CD1c-positive myeloid dendritic cell (primary cell): ENCODE measurements around the gene WIPF1.

Source experiments
- DNase-seq: peaks from one replicate; pipeline ENCODE4 v3.0.0-alpha.2; 2016; ENCODE audit errors: extremely low spot score

Gene WIPF1

DNA sequence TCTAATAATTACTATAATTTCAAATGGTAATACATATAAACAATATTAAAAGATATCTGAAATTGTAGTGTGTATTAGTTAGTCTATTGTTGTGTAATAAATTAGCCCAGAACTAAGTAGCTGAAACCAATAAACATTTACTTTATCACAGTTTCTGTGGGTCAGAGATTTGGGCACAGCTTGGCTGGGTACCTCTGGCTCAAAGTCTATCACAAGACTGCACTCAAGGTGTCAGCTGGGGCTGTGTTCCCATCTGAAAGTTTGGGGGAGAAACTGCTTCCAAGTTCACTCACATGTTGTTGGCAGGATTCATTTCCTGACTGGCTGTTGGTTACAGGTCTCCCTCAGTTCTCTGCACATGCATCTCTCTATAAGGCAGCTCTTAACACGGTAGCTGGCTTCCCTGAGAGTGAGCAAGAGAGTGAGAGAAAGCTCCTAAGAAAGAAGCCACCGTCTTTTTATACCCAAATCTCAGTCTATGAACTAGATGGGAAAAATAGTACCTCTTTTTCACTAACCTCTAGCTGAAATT is 25.6 kb upstream of the WIPF1 start:
- no peak for DNase-seq

DNA sequence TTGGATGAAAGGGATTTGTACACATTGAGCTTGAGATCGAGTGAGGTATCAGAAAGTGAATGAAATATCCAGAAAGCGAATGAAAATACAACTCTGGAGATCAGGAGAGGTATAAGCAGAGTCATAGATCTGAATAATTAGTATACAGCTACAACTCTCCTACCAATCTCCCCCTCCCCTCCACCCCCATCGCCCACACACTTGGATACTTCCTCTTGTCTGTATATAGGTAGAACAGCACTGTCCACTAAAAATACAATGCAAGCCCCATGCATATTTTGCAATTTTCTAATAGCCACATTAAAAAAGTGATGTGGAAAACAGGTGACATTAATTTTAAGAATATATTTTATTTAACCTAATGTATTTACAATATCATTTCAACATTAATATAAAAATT is 23.7 kb upstream of the WIPF1 start:
- peak; percentile 67 for DNase-seq

DNA sequence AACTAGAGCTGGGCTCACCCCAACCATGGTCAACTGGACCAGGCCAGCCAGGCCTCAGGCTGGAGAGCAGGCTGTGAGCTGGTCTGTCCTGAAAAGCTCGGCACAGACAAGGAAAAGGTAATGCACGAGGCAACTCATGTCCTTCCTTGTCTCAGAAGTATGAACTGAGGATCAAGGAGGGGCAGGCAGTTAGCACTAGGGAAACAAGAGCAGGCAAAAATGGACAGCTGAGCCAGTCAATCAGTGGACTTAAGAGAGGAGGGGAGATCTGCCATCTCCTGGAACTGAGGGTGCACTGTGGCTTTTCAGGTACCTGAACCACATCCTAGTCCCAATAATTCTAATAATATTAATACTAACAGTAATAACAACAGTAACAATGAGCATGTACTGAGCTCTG is 20.6 kb upstream of the WIPF1 start:
- DNase-seq = no peak

DNA sequence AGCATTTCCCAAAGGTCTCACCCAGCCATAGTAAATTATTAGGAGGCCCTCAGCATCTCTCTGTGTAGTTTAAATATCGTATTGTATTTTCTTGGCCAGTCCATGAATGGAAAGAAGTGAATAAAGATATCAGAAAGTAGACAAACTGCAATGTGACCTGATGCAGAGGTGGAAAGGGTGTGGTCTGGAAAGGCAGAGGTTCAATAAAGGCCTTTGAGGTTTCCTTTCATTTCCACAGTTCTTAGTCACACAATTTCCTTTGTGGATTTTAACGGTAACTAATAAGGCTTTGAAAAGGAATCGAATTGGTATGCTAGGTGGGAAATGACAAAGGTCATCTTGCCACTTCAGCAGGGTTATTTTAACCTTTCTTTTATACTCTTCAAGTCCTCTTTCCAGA is 20.1 kb upstream of the WIPF1 start:
- DNase-seq = no peak

DNA sequence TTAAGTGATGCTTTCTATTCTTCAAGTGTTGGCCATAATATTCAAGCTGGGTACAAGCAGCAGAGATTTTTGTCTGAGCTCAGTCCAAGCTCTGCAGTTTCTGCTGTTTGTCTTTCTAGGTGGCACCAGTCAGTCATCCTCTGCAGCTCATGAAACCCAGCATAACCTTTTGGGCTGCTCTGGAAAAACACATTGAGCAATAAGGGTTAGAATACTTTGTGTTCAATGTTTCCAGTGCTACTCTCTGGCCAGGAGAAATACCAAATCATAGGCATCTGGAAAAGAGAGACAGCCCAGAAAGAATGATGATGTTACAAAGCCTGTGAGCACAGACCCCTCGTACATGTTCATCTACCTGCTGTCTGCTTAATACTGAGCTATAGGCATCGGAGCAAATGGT is 19.5 kb upstream of the WIPF1 start:
- DNase-seq = no peak

DNA sequence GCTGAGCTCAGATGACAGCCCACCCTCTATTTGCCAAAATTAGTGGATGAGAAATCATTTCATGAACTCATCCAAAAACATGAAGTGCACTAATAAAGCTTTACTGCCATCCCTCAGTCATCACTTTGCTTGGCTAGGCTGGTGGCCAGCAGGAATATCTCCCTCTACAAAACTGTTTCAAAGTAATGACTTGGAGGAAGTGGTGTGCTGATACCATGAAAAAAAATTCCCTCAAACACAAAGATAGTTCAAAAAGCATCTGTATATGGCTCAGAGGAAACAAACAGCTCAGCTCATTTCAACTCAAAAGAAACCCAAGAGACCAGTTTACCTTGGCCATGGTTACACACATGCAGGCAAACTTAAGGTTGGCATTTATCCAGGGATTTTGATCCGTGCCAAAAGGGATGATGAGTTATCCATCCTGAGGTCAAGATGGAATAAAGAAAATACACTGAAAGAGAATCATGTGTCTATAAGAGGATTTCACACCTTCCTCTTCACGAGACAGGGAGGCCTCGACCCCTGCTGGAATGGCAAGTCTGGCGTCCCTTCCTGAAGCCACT is 18.4 kb upstream of the WIPF1 start:
- DNase-seq = no peak

DNA sequence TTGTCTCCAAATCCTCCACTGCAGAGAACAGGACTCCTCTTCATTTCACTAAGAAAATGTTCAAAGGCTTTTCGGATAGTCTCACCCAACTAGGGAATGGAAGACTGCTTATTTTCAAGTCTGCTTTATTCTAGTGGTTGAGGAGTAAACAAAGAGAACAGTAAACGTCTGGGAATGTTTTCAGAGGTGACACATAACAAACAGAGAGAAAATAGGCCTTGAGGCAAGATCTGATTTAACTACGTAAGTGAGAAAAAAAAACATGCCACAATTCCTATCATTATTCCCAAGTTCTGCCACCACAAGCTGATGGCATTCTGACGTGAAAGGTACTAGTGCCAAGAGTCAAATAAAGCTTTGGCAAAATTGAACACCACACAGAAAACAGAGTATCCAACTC is 16.7 kb upstream of the WIPF1 start:
- DNase-seq = no peak

DNA sequence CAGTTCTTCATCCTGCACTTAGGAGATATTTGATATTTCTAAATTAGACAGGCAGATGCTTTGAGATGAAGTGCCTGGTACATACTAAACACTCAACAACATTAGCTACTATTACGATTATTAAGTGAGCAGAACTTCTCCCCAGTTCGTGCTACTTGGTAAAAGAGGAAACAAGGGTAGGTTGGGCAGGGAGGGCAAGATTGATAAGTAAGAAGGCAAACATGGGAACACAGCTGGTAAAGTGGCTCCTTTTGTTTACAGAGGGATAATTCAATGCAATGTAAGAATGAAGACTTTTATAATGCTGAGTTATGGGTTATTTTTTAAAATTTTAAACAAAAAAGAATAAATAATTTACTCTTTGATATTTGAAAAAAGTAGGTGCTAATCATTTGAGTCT is 15.9 kb upstream of the WIPF1 start:
- no peak for DNase-seq

DNA sequence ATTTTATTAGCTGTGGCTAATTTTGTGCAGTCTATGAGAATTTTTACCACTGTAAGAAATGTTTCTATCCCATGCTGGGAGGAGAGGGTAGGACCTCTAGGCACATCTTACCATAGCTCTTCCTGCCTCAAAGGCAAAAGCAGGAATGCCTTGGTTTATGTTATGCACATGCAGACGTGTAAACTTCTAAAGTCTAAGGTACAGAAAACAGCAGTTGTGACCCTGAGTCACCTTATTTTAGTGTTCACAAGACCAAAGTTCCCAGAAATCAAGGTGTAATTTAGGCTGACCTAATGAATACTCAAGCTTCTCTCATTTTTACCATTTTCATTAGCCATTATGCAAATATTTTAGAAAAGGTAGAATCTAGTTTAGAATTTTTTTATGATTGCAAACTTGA is 15.4 kb upstream of the WIPF1 start:
- no peak for DNase-seq

DNA sequence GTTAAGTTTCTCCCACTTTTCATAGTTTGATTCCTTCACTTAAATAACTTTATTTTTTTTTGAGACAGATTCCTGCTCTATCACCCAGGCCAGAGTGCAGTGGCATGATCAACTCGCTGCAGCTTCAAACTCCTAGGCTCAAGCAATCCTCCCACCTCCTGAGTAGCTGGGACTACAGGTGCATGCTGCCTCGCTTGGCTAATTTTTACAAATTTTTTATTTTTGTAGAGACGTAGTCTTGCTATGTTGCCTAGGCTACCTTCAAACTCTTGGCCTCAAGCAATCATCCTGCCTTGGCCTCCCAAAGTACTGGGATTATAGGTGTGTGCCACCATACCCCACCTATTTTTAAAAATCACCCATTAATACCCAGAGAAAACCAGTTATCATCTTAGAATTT is 14.2 kb upstream of the WIPF1 start:
- no peak for DNase-seq

DNA sequence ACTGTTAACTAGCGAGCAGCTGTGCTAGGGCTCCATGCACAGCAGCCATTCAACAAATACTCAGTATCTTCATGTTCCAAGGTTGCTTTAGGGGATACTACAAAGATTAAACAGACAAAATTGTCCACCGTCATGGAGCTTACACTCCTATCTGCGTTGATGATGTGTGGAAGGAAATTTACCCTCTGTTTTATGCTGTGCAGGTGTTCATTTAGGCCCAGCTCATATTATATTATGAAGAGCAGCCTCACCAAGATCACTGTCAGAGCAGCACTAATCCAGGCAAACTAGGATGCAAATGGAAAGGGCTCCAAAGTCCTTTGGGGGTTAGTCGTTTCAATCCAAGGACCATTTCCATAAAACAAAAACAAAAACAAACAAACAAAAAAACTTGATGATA is 13.4 kb upstream of the WIPF1 start:
- DNase-seq = no peak

DNA sequence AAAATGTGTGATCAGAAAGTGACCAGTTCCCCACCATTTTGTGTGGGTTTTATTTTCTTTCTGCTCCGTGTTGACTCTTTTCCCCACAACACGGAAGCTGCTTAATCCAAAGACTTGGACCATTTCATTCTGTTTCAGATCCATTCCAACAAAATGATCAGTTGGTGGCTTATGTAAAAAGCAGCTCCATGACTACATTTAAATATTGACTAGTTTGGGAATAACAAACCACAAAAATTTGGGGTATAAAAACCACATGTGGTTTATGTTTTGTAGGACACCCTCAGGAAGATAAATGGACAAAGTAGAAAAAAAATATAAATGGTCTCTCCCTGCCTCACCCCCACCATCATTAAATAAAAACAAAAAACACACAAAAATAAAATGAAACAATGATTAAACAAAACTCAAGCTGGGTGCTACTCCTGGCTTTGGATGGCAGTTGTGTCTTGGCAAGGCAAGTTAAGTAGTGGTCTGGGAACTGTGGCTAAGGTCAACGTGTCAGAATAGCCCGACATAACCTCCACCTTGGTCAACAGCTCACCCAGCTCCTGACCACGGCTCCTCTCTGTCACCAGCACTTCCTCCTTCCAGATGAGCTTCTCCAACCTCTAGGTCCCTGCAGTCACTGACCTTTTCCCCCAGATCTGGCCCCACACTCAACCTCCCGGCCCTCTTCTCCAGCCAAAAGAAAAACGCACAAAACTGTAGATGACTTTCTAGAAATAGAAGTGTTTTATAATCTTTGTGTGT is 12.8 kb upstream of the WIPF1 start:
- DNase-seq = no peak

DNA sequence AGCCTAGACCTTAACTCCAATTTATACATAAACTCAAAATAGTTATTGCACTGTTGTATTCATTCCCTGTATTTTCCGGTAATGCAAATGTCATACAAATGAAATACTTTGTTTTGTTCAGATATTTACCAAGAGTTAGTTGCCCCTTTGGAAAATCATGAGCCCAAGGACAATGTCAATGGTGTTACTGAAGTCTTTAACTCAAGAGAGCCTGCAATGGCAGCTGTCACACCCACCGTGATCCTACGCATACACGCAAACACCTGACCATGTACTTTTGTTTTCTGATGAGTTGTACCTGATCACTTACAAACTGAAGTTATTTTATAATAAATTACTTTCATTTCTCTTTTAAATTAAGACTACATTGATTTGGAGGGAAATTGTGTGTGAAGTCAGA is 11.7 kb upstream of the WIPF1 start:
- no peak for DNase-seq

DNA sequence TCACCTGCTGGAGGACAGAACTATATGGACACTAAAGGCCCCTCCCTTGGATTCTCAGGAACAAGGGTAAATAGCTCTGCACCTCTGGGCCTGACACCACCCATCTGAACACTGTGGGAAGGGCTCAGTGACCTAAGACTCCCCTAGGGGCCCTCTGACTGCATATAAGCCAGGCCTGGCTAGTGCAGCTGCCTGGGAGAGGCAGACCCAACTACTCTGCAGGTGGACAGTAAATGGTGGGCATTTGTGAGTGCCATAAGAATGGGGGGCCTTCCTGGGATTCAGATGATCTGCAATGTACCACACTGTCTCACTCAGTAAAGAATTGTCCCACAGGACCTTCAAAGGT is 11.2 kb upstream of the WIPF1 start:
- DNase-seq = no peak

DNA sequence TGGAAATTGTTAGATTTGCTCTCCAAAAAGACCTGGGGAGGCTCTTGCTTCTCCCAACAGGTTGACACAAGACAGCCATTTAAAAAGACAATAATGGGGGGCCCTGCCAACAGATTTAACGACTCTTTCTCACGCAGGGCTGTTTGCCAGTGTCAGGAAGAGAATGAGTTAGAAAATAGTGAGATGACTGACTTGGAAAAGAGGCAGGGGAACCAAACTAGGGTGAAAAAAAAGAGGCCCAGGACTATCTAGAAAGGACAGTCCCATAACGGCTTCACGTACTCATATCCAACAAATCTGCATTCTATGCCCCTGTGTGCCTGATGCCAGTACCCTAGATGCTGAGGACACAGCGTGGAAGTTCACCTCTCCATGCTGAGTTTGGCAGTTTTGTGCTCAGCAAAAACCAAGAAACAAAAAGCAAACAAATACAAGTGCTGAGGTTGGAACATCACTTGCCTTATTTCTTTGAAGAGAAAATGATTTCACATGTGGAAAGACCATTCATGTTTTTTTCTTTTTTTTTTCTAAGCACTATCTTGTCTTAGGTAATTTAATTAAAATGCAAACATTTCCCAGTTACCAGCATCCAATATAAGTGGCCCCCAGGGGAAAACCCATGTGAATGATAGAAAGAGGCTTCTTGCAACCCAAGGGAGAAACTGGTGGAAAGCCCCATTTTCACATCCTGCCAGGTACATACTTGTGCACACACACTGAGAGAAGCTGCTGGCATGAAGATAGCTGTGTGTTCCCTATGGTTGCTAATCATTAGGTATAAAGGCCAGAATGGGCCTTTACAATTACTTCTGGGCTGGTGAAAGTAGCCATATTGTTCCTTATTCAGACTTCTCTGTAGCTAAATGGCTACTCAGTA is 10.6 kb upstream of the WIPF1 start:
- DNase-seq = no peak

DNA sequence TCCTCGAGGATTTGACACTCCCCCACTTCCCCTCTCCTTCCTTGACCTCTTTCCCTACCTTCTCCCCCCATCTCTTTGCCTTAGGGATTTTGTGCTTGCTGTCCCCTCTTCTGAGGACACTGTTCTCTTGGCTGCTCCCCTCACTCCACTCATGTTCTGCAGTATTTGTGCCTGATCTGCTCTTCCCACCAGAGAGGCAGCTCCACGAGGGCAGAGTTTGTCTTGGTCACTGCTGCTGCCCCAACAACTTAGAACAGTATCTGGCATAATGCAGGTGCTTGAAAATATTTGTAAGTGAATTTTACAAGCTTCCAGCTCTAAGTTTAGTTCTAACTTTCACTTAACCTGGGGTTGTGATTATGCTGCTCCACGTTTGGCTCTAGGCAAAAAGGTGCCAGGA is 10.0 kb upstream of the WIPF1 start:
- no peak for DNase-seq

DNA sequence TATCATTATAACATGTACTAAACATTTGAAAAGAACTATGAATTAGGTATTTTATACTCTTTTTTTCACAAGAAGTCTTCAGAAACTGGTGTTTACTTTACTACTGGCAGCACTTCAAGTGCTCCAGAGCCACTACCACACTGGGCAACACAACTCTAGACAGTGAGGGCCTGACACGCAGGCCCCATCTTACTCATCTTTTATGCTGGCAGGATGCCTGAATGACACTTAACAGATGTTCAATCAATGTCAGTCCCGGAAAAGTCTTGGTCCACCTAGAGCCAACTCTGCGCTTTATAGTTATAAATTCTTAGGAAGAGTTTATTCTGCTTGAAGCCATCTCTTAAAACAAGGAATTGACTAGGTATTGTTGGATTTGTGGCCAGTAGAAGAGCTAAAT is 8.7 kb upstream of the WIPF1 start:
- no peak for DNase-seq

DNA sequence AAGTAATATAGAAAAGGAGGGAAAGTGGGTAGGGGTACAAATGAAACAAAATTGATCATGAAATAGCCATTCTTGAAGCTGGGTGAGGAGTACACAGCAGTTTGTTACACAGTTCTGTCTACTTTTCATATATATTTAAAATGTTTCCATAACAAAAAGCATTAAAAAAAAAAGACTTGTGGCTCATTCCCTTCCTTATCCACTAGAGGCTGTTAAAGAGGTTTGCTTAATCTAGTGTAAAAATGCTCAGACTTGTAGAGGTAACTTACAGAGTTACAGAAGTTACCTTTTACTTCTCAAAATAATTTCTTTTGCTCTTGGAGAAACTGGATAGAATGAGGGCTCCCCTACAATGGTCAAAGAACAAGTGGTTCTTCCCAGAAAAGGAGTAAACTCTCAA is 8.1 kb upstream of the WIPF1 start:
- DNase-seq = no peak

DNA sequence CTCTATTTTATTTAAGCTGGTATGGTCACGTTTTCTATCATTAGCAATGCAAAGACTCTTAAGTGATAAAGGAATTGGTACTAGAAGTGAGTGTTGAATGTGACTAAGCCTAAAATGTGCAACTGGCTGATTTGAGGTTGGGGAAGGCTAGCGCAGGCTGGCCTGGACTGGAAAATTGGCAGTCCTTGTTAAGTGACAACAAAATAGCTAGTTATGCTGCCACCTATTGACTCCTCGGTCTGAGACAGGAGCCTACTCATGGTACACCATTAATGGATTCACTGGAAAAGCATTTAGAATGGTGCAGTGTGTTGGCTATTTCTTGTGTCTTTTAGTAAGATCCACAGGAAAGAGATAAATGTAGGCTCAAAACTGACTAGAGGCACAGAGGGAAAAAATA is 5.7 kb upstream of the WIPF1 start:
- DNase-seq = peak; percentile 58

DNA sequence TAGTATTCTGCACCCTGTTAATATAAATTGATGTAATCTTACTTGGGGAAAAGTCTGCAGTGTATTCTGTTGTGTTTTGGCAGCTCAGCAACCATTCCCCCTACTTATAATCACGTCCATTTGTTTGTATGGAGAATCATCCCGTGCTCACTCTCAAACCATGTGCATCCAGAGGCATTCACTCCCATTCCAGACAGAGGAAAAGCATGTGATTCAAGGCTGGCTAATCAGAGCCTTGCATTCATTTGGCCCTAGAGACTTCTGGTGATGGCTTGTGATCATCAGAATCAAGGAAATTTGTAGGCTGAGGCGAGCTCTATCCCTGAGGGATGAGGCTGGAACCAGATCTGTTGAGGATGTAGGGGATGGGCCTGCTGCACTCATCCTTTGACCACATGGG is 5.1 kb upstream of the WIPF1 start:
- no peak for DNase-seq

DNA sequence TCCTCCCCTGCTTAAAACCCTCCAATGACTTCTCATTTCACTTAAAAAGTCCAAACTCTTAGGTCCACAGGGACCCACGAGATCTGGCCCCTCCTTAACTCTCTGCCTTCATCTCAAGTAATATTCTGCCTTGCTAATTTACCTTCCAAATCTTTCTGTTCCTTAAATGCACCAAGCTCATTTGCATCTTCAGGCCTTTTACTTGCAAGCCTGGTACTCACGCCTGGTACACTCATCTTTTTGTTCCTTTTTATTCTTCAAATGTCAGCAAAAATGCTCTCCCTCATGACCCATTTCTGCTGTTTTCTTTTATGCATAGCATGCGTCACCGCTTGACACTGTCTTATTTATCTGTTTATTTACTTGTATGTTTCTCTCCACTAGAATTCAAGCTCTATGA is 2.7 kb upstream of the WIPF1 start:
- peak; percentile 91 for DNase-seq

DNA sequence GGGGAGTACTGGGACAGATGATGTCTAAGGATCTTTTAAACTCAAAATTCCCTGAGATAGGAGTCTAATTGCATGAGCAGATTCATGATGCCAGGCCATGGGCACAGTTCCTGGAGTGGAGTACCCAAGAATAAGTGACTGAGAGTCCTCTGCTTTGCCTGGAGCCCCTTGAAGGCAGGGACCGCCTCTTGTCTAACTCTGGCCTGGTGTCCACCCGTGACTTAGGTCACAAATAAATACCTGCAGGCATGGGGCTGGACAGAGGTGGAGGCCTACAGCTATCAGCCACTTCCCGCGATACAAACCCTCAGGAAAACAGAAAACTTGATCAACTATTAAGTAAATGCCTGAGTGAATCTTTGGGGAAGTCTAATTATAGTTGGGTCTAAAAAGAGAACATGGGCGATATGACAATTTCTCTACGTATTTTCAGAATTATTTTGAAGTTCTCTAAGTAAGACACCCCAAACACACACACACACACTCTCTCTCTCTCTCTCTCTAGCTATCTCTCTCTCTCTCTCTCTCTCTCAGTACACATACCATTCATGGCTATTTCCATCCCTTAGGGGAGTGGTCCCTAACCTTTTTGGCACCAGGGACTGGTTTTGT is 1.8 kb upstream of the WIPF1 start:
- DNase-seq = peak; percentile 51

DNA sequence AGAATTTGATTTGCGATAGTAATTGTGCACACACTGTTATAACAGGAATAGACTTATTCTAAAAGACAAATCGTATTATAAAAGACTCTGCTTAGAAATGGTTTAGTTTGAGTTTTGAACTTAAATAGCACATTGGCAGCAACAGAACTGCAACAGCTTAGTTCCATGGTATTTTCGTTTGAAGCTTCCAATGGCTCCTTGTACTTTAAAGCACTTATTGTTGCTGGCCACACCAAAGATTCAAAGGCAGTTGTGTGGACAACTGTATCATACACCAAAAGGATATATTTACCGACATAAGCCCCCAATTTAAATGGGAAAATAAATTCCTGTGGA is 627 bp downstream of the WIPF1 start:
- no peak for DNase-seq
